Measurements from ENCODE around the gene ZBTB24. TPM values are rescaled to one million over a fixed set of nuclear protein-coding genes. Genes with fewer than 3 reads are reported as not detected.

ZBTB24 gene
- polyA plus RNA-seq, 1 experiment: 4.4 TPM

DNA sequence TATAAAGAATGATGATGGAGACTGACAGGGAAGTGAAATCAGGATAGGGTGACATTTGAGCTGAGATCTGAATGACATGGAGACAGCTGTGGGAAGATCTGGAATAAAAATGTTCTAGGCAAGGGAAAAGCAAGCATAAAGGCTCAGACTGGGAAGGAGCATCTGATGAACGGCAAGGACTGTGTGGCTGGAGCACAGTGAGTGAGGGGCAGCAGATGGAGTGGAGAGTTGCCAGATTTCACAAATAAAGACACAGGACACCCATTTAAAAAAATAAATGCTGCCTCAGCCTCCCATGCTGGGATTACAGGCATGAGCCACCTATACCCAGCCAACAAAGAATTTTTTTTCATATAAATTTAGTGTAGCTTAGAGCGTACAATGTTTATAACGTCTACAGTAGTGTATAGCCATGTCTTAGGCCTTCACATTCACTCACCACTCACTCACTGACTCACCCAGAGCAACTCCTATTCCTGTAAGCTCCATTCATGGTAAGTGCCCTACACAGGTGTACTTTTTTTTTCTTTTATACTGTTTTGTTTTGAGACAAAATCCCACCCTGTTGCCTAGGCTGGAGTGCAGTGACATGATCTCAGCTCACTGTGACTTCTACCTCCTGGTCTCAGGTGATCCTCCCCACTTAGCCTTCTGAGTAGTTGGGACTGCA, 2.4 kb upstream of the ZBTB24 start:
- Histone ChIP-seq H3K4me3 (ENCODE audit: low read depth, low read length) (no peak overlapping the region), H3K27me3 (ENCODE audit: control insufficient read depth, insufficient read depth, low read length) (peaks cover 9% of the 10 kb centered on the region), H3K9me3 (ENCODE audit: control insufficient read depth, insufficient read depth, low read length) (no peaks in the 10 kb centered on the region; the same call in 1 of the 2 replicates), H3K27ac (ENCODE audit: low read depth, low read length) (no peak overlapping the region)
- TF ChIP-seq, protein P1, sequence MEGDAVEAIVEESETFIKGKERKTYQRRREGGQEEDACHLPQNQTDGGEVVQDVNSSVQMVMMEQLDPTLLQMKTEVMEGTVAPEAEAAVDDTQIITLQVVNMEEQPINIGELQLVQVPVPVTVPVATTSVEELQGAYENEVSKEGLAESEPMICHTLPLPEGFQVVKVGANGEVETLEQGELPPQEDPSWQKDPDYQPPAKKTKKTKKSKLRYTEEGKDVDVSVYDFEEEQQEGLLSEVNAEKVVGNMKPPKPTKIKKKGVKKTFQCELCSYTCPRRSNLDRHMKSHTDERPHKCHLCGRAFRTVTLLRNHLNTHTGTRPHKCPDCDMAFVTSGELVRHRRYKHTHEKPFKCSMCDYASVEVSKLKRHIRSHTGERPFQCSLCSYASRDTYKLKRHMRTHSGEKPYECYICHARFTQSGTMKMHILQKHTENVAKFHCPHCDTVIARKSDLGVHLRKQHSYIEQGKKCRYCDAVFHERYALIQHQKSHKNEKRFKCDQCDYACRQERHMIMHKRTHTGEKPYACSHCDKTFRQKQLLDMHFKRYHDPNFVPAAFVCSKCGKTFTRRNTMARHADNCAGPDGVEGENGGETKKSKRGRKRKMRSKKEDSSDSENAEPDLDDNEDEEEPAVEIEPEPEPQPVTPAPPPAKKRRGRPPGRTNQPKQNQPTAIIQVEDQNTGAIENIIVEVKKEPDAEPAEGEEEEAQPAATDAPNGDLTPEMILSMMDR (IDR thresholded peaks at IDR 0.05; ENCODE audit: low read depth, low read length): no peak
- ChIA-PET POLR2A (no interaction called here), CTCF (interaction anchor here (0.6 kb wide), 1 partner anchor 1122 kb away, joined by 4 read pairs; no protein-coding TSS in a partner anchor)
- no peak for DNase-seq (ENCODE audit: low read depth, low spot score)

DNA sequence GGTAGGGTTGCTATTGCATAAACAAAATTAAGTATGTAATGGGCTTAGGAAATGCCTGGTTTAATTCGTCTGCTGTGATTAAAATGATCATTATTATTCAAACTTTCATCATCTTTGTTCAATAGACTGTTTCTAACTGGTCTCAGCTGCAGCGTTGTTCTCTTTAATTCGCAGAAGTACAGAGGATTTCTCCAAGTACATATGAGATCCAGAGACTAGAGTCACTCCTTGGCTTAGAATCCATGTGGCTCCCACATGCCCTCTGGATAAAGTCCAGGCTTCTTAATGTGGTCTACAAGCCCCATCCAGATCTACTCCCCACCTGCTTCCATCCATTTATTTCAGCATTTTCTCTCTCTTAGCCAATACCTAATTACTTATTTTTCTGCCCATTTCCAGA, 1.1 kb upstream of the ZBTB24 start:
- no peaks in the 10 kb centered on the region; the same call in 1 of the 2 replicates for H3K9me3 ChIP-seq (ENCODE audit: control insufficient read depth, insufficient read depth, low read length)
- POLR2A ChIA-PET: no interaction called here

DNA sequence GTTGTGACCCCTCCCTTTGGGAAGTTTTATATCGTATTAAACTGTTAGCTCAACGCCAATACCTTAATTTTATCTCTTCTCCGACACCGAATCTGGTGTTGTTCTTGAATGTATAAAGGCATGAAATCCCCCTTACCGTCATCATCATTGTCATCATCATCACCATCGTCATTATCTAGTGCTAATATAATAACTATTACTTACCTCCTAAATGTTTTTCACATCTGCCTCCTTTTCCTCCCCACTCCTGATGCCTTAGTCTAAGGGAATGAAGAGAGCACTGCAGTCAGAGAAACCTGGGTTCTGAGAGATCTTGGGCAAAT, 677 bp upstream of the ZBTB24 start:
- peak overlapping the region; percentile 63 for H3K4me3 ChIP-seq (ENCODE audit: low read depth, low read length)
- peaks cover 9% of the 10 kb centered on the region for H3K27me3 ChIP-seq (ENCODE audit: control insufficient read depth, insufficient read depth, low read length)
- DNase-seq (ENCODE audit: low read depth, low spot score): no peak
- CTCF ChIA-PET: no interaction called here
- no peaks in the 10 kb centered on the region; the same call in 1 of the 2 replicates for H3K9me3 ChIP-seq (ENCODE audit: control insufficient read depth, insufficient read depth, low read length)
- POLR2A ChIA-PET: no interaction called here
- TF ChIP-seq, protein P1 (IDR thresholded peaks at IDR 0.05; ENCODE audit: low read depth, low read length): no peak
- no peak overlapping the region for H3K27ac ChIP-seq (ENCODE audit: low read depth, low read length)

More for the DNA sequence above, 1.1 kb upstream of the ZBTB24 start:
- CTCF ChIA-PET: interaction anchor here (0.6 kb wide), 1 partner anchor 1434 kb away, joined by 4 read pairs; no protein-coding TSS in a partner anchor
- Histone ChIP-seq H3K4me3 (ENCODE audit: low read depth, low read length) (no peak overlapping the region; the same call in 1 of the 2 replicates), H3K27ac (ENCODE audit: low read depth, low read length) (no peak overlapping the region), H3K27me3 (ENCODE audit: control insufficient read depth, insufficient read depth, low read length) (peaks cover 9% of the 10 kb centered on the region)
- TF ChIP-seq, protein P1 (IDR thresholded peaks at IDR 0.05; ENCODE audit: low read depth, low read length): no peak
- DNase-seq (ENCODE audit: low read depth, low spot score): no peak

DNA sequence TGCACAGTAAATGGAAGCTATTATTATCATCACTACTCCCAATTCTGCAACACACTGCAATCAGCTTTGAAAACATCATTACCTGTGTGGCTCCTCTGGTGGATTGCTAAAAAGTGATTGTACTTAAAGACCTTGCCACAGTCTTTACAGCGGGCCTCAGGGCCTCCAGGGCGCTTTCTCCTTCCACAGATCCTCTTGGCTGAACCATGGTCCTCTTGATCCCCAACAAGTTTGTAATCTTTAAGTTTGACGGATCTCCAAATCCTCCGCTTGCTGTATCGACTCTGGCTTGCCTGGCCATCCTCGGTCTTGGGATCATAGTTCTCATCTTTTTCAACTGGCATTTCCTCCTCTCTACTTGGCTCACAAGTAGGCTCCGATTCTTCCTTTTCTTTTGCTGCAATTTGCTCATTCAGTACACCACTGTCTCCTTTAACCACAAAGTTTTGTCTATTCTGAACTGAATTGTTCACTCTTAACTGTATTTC, 2.0 kb downstream of the ZBTB24 start:
- CTCF ChIA-PET: interaction anchor here (0.6 to 0.8 kb wide), 2 partner anchors 10 to 558 kb away, joined by 3 to 6 read pairs; no protein-coding TSS in a partner anchor
- Histone ChIP-seq H3K27me3 (ENCODE audit: control insufficient read depth, insufficient read depth, low read length) (peaks cover 4% of the 10 kb centered on the region), H3K4me3 (ENCODE audit: low read depth, low read length) (no peak overlapping the region), H3K9me3 (ENCODE audit: control insufficient read depth, insufficient read depth, low read length) (no peaks in the 10 kb centered on the region; the same call in 1 of the 2 replicates), H3K27ac (ENCODE audit: low read depth, low read length) (no peak overlapping the region)
- POLR2A ChIA-PET: no interaction called here
- TF ChIP-seq, protein P1 (IDR thresholded peaks at IDR 0.05; ENCODE audit: low read depth, low read length): no peak
- DNase-seq (ENCODE audit: low read depth, low spot score): no peak

DNA sequence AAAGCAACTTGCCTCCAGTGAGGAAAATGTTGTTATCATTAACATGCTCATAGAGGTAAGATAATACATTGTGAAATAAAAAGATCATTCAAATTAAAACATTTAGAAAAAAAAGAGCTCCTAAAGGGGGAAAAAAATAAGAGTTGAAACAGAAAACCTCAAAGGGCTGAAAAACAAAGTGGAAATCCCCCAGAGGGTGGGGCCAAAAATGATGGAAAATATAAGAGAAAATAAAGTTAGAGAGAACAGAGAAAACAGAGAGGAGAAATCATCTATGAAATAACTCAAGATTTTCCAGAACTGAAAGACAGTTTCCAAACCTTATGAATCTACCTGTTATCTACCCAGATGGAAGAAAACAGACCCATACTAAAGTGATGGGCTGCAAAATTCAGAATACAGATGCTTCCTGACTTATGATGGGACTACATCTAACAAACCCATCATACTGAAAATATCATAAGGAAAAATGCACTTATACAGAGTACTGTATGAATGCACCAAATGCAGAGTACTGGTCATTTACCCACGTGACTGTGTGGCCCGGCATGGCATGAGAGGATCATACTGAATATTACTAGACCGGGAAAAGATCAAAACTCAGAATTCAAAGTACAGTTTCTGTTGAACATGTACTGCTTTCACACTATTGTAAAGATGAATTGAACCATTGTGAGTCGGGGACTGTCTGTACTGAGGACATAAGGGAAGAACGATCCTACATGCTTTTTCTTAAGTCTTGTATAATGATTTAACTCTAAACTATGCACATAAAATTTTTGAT, 4.0 kb downstream of the ZBTB24 start:
- TF ChIP-seq, protein P1 (IDR thresholded peaks at IDR 0.05; ENCODE audit: low read depth, low read length): no peak
- Histone ChIP-seq H3K27me3 (ENCODE audit: control insufficient read depth, insufficient read depth, low read length) (no peaks in the 10 kb centered on the region), H3K4me3 (ENCODE audit: low read depth, low read length) (0 out of 2 replicates have a peak overlapping the region, but pooled peaks have one; percentile 10), H3K27ac (ENCODE audit: low read depth, low read length) (no peak overlapping the region), H3K9me3 (ENCODE audit: control insufficient read depth, insufficient read depth, low read length) (no peaks in the 10 kb centered on the region; the same call in 1 of the 2 replicates)
- CTCF ChIA-PET: no interaction called here
- DNase-seq (ENCODE audit: low read depth, low spot score): no peak
- POLR2A ChIA-PET: no interaction called here
